Measurements from ENCODE around the gene ZCCHC24.

DNA sequence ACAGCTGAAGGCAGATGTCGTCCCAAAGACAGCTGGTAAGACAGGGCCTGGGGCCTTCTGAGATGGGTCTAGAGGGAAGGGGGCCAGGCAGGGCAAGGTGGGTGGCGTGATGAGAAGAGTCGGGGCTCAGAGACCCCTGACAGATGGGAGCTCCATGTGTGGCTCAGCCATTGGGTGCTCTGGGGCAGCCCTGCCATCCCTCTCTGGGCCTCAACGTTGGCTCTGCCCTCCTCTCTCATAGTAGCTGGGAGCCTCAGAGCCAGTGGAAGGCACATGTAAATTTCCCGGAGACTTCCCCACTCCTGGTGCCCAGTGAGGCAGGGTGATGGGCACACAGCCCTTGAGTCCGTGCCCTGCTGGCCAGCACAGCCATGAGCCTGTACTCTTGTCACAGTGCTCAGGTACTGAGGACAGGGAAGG is 96.3 kb downstream of the ZCCHC24 start:
- TF ChIP-seq, protein P1, sequence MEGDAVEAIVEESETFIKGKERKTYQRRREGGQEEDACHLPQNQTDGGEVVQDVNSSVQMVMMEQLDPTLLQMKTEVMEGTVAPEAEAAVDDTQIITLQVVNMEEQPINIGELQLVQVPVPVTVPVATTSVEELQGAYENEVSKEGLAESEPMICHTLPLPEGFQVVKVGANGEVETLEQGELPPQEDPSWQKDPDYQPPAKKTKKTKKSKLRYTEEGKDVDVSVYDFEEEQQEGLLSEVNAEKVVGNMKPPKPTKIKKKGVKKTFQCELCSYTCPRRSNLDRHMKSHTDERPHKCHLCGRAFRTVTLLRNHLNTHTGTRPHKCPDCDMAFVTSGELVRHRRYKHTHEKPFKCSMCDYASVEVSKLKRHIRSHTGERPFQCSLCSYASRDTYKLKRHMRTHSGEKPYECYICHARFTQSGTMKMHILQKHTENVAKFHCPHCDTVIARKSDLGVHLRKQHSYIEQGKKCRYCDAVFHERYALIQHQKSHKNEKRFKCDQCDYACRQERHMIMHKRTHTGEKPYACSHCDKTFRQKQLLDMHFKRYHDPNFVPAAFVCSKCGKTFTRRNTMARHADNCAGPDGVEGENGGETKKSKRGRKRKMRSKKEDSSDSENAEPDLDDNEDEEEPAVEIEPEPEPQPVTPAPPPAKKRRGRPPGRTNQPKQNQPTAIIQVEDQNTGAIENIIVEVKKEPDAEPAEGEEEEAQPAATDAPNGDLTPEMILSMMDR (IDR thresholded peaks at IDR 0.05) = no peak
- TF ChIP-seq EZH2phosphoT487 (IDR thresholded peaks at IDR 0.05) (no peak), EZH2 (IDR thresholded peaks at IDR 0.05) (no peak)
